ENCODE measurements around the gene DYNC1I1.
A peak's percentile ranks its signal among the peaks of the same experiment; 100 is the strongest.

Gene DYNC1I1

GRCh38 chr7:95788258-95788657, 15.9 kb downstream of the DYNC1I1 start:
- no peak for DNase-seq (ENCODE audit: low read depth)
- H3K4me3 ChIP-seq (ENCODE audit: low read length), result no peak overlapping the region
- no peak for TF ChIP-seq CTCF (conservative IDR thresholded peaks at IDR 0.05; ENCODE audit: low read depth, low read length)

- TF ChIP-seq CTCF (conservative IDR thresholded peaks at IDR 0.05; ENCODE audit: low read depth, low read length), result no peak
- no peak for DNase-seq (ENCODE audit: low read depth)
- no peak overlapping the region for H3K4me3 ChIP-seq (ENCODE audit: low read length)
Measured at GRCh38 chr7:95788884-95789283, 16.5 kb downstream of the DYNC1I1 start.

- no peak overlapping the region for H3K4me3 ChIP-seq (ENCODE audit: low read length)
- no peak for TF ChIP-seq CTCF (conservative IDR thresholded peaks at IDR 0.05; ENCODE audit: low read depth, low read length)
- no peak for DNase-seq (ENCODE audit: low read depth)
Measured at GRCh38 chr7:95793658-95794057, 21.3 kb downstream of the DYNC1I1 start.

GRCh38 chr7:95794917-95795515, 22.7 kb downstream of the DYNC1I1 start:
- no peak for DNase-seq (ENCODE audit: low read depth)
- TF ChIP-seq CTCF (conservative IDR thresholded peaks at IDR 0.05; ENCODE audit: low read depth, low read length), result peak; percentile 78
- H3K4me3 ChIP-seq (ENCODE audit: low read length), result no peak overlapping the region

GRCh38 chr7:95796617-95797016, 24.3 kb downstream of the DYNC1I1 start:
- no peak for TF ChIP-seq CTCF (conservative IDR thresholded peaks at IDR 0.05; ENCODE audit: low read depth, low read length)
- no peak for DNase-seq (ENCODE audit: low read depth)
- H3K4me3 ChIP-seq (ENCODE audit: low read length), result no peak overlapping the region

GRCh38 chr7:95798401-95798930, 26.1 kb downstream of the DYNC1I1 start:
- no peak for TF ChIP-seq CTCF (conservative IDR thresholded peaks at IDR 0.05; ENCODE audit: low read depth, low read length)
- no peak for DNase-seq (ENCODE audit: low read depth)
- H3K4me3 ChIP-seq (ENCODE audit: low read length), result no peak overlapping the region

GRCh38 chr7:95800787-95801186, 28.4 kb downstream of the DYNC1I1 start:
- no peak for TF ChIP-seq CTCF (conservative IDR thresholded peaks at IDR 0.05; ENCODE audit: low read depth, low read length)
- DNase-seq (ENCODE audit: low read depth), result no peak
- H3K4me3 ChIP-seq (ENCODE audit: low read length), result no peak overlapping the region
